Activated naive CD8-positive, alpha-beta T cell treated with anti-CD3 and anti-CD28 coated beads, Interleukin-2, amount 10 ng/mL, durations not matched to agents 7 days and 5 days (primary cell): ENCODE data around the gene KDM4C. TPM values are rescaled to one million over a fixed set of nuclear protein-coding genes. Genes with fewer than 3 reads are reported as not detected.
A peak's percentile ranks its signal among the peaks of the same experiment; 100 is the strongest.

Source experiments
- ATAC-seq: fragments of 150-1000 bp; cut with Tn5 transposase; one replicate; pipeline ENCODE4 v1.10.0; 2021; ENCODE audit warnings: low read depth, moderate library complexity
- POLR2A ChIA-PET: fragments of 350-600 bp; sonication (Branson Sonifier 250); formaldehyde crosslinking; loops from one replicate; lab custom pipeline; 2021; ENCODE audit warnings: antibody characterized with exemption; lab: Charles Lee
- DNase-seq: peaks from one replicate; pipeline ENCODE4 v3.0.0; 2021
- H3K27ac Mint-ChIP-seq: one replicate; pipeline ENCODE4 v1.8.0; 2022; ENCODE audit warnings: mild to moderate bottlenecking, mixed read lengths
- H3K27me3 Mint-ChIP-seq: one replicate; pipeline ENCODE4 v1.8.0; 2022; ENCODE audit warnings: mild to moderate bottlenecking, moderate library complexity, mixed read lengths
- H3K36me3 Mint-ChIP-seq: one replicate; pipeline ENCODE4 v1.8.0; 2021; ENCODE audit warnings: mild to moderate bottlenecking, mixed read lengths
- H3K4me1 Mint-ChIP-seq: one replicate; pipeline ENCODE4 v1.8.0; 2021; ENCODE audit warnings: mixed read lengths
- H3K4me3 Mint-ChIP-seq: one replicate; pipeline ENCODE4 v1.8.0; 2022; ENCODE audit warnings: mild to moderate bottlenecking, moderate library complexity, mixed read lengths
- H3K9me3 Mint-ChIP-seq: one replicate; pipeline ENCODE4 v1.8.0; 2021; ENCODE audit warnings: mixed read lengths
- total RNA-seq, 2 experiments: library from RNA; stranded (reverse); gene quantifications; one replicate each; pipeline ENCODE4 v1.2.3, GENCODE V29; 2021

KDM4C gene
- total RNA-seq, 2 experiments from 2014 or later, result 75.2 to 77.1 TPM

- Mint-ChIP-seq H3K36me3 (peaks cover 26% of the 10 kb centered on the region), H3K27ac (no peak overlapping the region), H3K4me1 (peaks cover 13% of the 10 kb centered on the region), H3K9me3 (no peaks in the 10 kb centered on the region), H3K4me3 (no peak overlapping the region), H3K27me3 (no peaks in the 10 kb centered on the region)
- no peak for DNase-seq
- POLR2A ChIA-PET, result no interaction called here
- no peak for ATAC-seq
Measured at GRCh38 chr9:6926436-6926835, 168.7 kb downstream of the KDM4C start.

- no peak for ATAC-seq
- Mint-ChIP-seq H3K36me3 (peaks cover 14% of the 10 kb centered on the region), H3K27me3 (no peaks in the 10 kb centered on the region), H3K4me1 (peaks cover 7% of the 10 kb centered on the region), H3K9me3 (no peaks in the 10 kb centered on the region), H3K4me3 (no peak overlapping the region), H3K27ac (no peak overlapping the region)
- DNase-seq, result no peak
- POLR2A ChIA-PET, result no interaction called here
Measured at GRCh38 chr9:6927838-6928237, 170.1 kb downstream of the KDM4C start.

- peaks cover 14% of the 10 kb centered on the region for H3K36me3 Mint-ChIP-seq
- peaks cover 1% of the 10 kb centered on the region for H3K9me3 Mint-ChIP-seq
- no peak for DNase-seq
- H3K27me3 Mint-ChIP-seq, result no peaks in the 10 kb centered on the region
- POLR2A ChIA-PET, result no interaction called here
- H3K4me1 Mint-ChIP-seq, result peaks cover 5% of the 10 kb centered on the region
- no peak for ATAC-seq
- no peak overlapping the region for H3K4me3 Mint-ChIP-seq
- no peak overlapping the region for H3K27ac Mint-ChIP-seq
Measured at GRCh38 chr9:6928863-6929262, 171.1 kb downstream of the KDM4C start.

GRCh38 chr9:6929441-6930215 lies 171.9 kb downstream of the KDM4C start:
- ATAC-seq (no peak), DNase-seq (no peak)
- no peak overlapping the region for H3K4me3 Mint-ChIP-seq
- peaks cover 5% of the 10 kb centered on the region for H3K4me1 Mint-ChIP-seq
- H3K9me3 Mint-ChIP-seq, result peaks cover 1% of the 10 kb centered on the region
- POLR2A ChIA-PET, result no interaction called here
- no peaks in the 10 kb centered on the region for H3K27me3 Mint-ChIP-seq
- H3K36me3 Mint-ChIP-seq, result peaks cover 14% of the 10 kb centered on the region
- no peak overlapping the region for H3K27ac Mint-ChIP-seq

GRCh38 chr9:6930827-6931226 lies 173.1 kb downstream of the KDM4C start:
- DNase-seq (no peak), ATAC-seq (no peak)
- no peaks in the 10 kb centered on the region for H3K27me3 Mint-ChIP-seq
- POLR2A ChIA-PET, result no interaction called here
- H3K4me1 Mint-ChIP-seq, result peaks cover 5% of the 10 kb centered on the region
- peaks cover 14% of the 10 kb centered on the region for H3K36me3 Mint-ChIP-seq
- no peak overlapping the region for H3K27ac Mint-ChIP-seq
- H3K9me3 Mint-ChIP-seq, result peaks cover 1% of the 10 kb centered on the region
- H3K4me3 Mint-ChIP-seq, result no peak overlapping the region

- no peak overlapping the region for H3K4me3 Mint-ChIP-seq
- peaks cover 1% of the 10 kb centered on the region for H3K9me3 Mint-ChIP-seq
- no peak overlapping the region for H3K27ac Mint-ChIP-seq
- DNase-seq (no peak), ATAC-seq (peak; percentile 56)
- peaks cover 16% of the 10 kb centered on the region for H3K36me3 Mint-ChIP-seq
- no peaks in the 10 kb centered on the region for H3K27me3 Mint-ChIP-seq
- H3K4me1 Mint-ChIP-seq, result peaks cover 5% of the 10 kb centered on the region
- POLR2A ChIA-PET, result no interaction called here
Measured at GRCh38 chr9:6931913-6932312, 174.1 kb downstream of the KDM4C start.

- POLR2A ChIA-PET, result no interaction called here
- peaks cover 1% of the 10 kb centered on the region for H3K9me3 Mint-ChIP-seq
- ATAC-seq (no peak), DNase-seq (no peak)
- no peak overlapping the region for H3K4me3 Mint-ChIP-seq
- H3K27ac Mint-ChIP-seq, result no peak overlapping the region
- peaks cover 12% of the 10 kb centered on the region for H3K36me3 Mint-ChIP-seq
- H3K4me1 Mint-ChIP-seq, result peaks cover 7% of the 10 kb centered on the region
- no peaks in the 10 kb centered on the region for H3K27me3 Mint-ChIP-seq
Measured at GRCh38 chr9:6936103-6936502, 178.3 kb downstream of the KDM4C start.

GRCh38 chr9:6937209-6937608 lies 179.4 kb downstream of the KDM4C start:
- peaks cover 1% of the 10 kb centered on the region for H3K9me3 Mint-ChIP-seq
- H3K27me3 Mint-ChIP-seq, result no peaks in the 10 kb centered on the region
- no peak overlapping the region for H3K27ac Mint-ChIP-seq
- ATAC-seq (no peak), DNase-seq (no peak)
- H3K36me3 Mint-ChIP-seq, result peaks cover 14% of the 10 kb centered on the region
- H3K4me1 Mint-ChIP-seq, result peaks cover 7% of the 10 kb centered on the region
- POLR2A ChIA-PET, result no interaction called here
- no peak overlapping the region for H3K4me3 Mint-ChIP-seq

GRCh38 chr9:6938447-6938846 lies 180.7 kb downstream of the KDM4C start:
- Mint-ChIP-seq H3K9me3 (peaks cover 1% of the 10 kb centered on the region), H3K27ac (no peak overlapping the region), H3K4me3 (no peak overlapping the region), H3K36me3 (peaks cover 16% of the 10 kb centered on the region), H3K4me1 (peaks cover 7% of the 10 kb centered on the region), H3K27me3 (no peaks in the 10 kb centered on the region)
- POLR2A ChIA-PET, result no interaction called here
- DNase-seq (no peak), ATAC-seq (no peak)

GRCh38 chr9:6938873-6939272 lies 181.1 kb downstream of the KDM4C start:
- ATAC-seq, result no peak
- H3K4me3 Mint-ChIP-seq, result no peak overlapping the region
- H3K9me3 Mint-ChIP-seq, result no peaks in the 10 kb centered on the region
- H3K4me1 Mint-ChIP-seq, result peaks cover 9% of the 10 kb centered on the region
- no peak for DNase-seq
- H3K36me3 Mint-ChIP-seq, result peaks cover 14% of the 10 kb centered on the region
- POLR2A ChIA-PET, result no interaction called here
- H3K27me3 Mint-ChIP-seq, result no peaks in the 10 kb centered on the region
- no peak overlapping the region for H3K27ac Mint-ChIP-seq

- peaks cover 19% of the 10 kb centered on the region for H3K36me3 Mint-ChIP-seq
- no peaks in the 10 kb centered on the region for H3K9me3 Mint-ChIP-seq
- H3K4me1 Mint-ChIP-seq, result peaks cover 14% of the 10 kb centered on the region
- ATAC-seq, result no peak
- no peak for DNase-seq
- no peak overlapping the region for H3K4me3 Mint-ChIP-seq
- no peaks in the 10 kb centered on the region for H3K27me3 Mint-ChIP-seq
- no peak overlapping the region for H3K27ac Mint-ChIP-seq
- POLR2A ChIA-PET, result no interaction called here
Measured at GRCh38 chr9:6941501-6941900, 183.7 kb downstream of the KDM4C start.

GRCh38 chr9:6942406-6942805 lies 184.6 kb downstream of the KDM4C start:
- Mint-ChIP-seq H3K27me3 (no peaks in the 10 kb centered on the region), H3K36me3 (peaks cover 20% of the 10 kb centered on the region), H3K4me1 (peaks cover 14% of the 10 kb centered on the region), H3K27ac (no peak overlapping the region), H3K9me3 (no peaks in the 10 kb centered on the region), H3K4me3 (no peak overlapping the region)
- ATAC-seq (no peak), DNase-seq (no peak)
- POLR2A ChIA-PET, result no interaction called here

GRCh38 chr9:6943293-6943692 lies 185.5 kb downstream of the KDM4C start:
- H3K4me1 Mint-ChIP-seq, result peaks cover 14% of the 10 kb centered on the region
- H3K4me3 Mint-ChIP-seq, result no peak overlapping the region
- DNase-seq, result no peak
- POLR2A ChIA-PET, result no interaction called here
- no peaks in the 10 kb centered on the region for H3K27me3 Mint-ChIP-seq
- H3K9me3 Mint-ChIP-seq, result no peaks in the 10 kb centered on the region
- H3K36me3 Mint-ChIP-seq, result peaks cover 26% of the 10 kb centered on the region
- ATAC-seq, result no peak
- no peak overlapping the region for H3K27ac Mint-ChIP-seq

GRCh38 chr9:6944093-6944551 lies 186.3 kb downstream of the KDM4C start:
- ATAC-seq (no peak), DNase-seq (no peak)
- peaks cover 14% of the 10 kb centered on the region for H3K4me1 Mint-ChIP-seq
- peaks cover 27% of the 10 kb centered on the region for H3K36me3 Mint-ChIP-seq
- no peaks in the 10 kb centered on the region for H3K9me3 Mint-ChIP-seq
- H3K27ac Mint-ChIP-seq, result no peak overlapping the region
- no peaks in the 10 kb centered on the region for H3K27me3 Mint-ChIP-seq
- POLR2A ChIA-PET, result no interaction called here
- no peak overlapping the region for H3K4me3 Mint-ChIP-seq
